Measurements from ENCODE around the gene RABL6.
A peak's percentile ranks its signal among the peaks of the same experiment; 100 is the strongest.
"Not testable (repeated sequence)": the region's sequence is repeated elsewhere in the genome, so short reads cannot be mapped to it uniquely, and the experiment has no call there.

The RABL6 gene

DNA sequence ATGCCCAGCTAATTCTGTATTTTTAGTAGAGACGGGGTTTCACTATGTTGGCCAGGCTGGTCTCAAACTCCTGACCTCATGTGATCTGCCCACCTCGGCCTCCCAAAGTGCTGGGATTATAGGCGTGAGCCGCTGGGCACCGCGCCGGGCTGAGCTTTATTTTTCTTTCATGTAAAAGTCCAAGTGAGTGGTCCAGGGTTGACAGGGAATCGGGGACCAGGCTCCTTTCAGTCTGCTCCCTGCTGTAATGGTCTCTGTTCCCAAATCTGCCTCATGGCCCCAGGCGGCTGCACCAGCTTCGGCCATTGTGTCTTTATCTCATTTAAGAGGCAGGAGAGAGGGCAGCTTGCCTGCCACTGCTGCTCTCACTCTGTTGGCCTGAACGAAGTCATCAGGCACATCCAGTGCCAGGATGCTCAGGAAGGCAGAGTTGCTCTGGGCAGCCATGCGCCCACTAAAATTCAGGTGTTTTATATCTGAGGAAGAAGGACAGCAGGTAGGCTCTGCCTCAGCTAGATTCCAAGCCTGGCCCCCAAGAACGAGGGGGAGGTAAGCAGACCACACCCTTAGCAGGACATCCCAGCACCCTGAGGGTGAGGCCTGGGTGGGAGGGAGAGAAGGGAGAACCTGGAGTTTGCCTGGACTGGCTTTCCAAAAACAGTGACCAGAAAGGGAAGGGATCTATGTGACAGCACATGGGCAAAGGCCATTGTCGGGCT, 13.3 kb upstream of the RABL6 start:
- no peak for DNase-seq (ENCODE audit: low spot score)

DNA sequence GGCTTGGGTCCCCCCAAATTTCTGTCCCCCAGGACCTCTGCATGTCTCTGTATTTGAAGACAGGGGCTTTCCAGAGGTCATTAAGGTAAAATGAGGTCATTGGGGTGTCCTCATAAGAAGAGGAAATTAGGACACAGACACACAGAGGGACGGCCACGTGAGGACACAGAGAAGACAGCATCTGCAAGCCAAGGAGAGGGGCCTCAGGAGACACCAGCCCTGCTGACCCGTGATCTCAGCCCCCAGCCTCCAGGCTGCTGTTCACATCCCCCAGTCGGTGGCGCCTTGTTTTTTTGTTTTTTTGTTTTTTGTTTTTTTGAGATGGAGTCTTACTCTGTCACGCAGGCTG, 12.8 kb upstream of the RABL6 start:
- DNase-seq (ENCODE audit: low spot score) = no peak

- DNase-seq (ENCODE audit: low spot score) = no peak
Measured at GRCh38 chr9:136796238-136796774, 11.4 kb upstream of the RABL6 start, which contains the start of gene CCDC183. TSS of gene CCDC183 (plus strand) at chr9:136796338. CDS start at chr9:136796398, 60 bp downstream.

DNA sequence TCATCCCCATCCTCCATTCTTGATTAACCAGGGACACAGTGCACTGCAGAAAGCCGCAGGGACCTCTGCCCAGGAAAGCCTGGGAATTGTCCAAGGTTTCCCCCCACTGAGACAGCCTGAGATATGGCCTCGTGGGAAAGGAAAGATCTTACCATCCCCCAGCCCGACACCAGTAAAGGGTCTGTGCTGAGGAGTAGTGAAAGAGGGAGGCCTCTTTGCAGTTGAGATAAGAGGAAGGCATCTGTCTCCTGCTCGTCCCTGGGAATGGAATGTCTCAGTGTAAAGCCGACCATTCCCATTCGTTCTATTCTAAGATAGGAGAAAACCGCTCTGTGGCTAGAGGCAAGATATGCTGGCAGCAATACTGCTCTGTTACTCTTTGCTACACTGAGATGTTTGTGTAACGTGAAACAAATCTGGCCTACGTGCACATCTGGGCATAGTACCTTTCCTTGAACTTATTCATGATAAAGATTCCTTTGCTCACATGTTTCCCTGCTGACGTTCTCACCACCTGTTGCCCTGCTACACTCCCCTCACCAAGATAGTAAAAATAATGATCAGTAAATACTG, 10.9 kb upstream of the RABL6 start:
- not testable (repeated sequence) for DNase-seq (ENCODE audit: low spot score)

DNA sequence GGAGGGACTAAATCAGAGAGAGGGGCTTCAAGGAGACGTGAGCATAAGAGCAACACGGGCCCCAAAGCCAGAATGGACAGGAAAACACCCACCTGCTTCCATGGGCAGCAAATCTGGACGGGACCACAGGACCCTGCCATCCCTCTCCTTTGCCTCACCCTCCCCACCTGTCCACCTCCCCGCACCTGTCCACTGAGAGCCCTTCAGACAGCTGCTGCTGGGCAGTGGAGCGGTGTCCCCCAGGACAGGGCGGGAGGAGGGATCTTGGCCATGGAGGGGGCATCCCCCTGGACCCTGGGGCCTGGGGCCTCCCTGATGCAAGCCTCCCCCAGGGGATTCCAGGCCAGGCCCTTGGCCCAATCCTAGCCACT, 9.1 kb upstream of the RABL6 start:
- no peak for DNase-seq (ENCODE audit: low spot score)

GRCh38 chr9:136799079-136799853, 8.5 kb upstream of the RABL6 start:
- no peak for DNase-seq (ENCODE audit: low spot score)

- DNase-seq (ENCODE audit: low spot score) = peak; percentile 84
Measured at GRCh38 chr9:136799854-136800657, 7.7 kb upstream of the RABL6 start.

DNA sequence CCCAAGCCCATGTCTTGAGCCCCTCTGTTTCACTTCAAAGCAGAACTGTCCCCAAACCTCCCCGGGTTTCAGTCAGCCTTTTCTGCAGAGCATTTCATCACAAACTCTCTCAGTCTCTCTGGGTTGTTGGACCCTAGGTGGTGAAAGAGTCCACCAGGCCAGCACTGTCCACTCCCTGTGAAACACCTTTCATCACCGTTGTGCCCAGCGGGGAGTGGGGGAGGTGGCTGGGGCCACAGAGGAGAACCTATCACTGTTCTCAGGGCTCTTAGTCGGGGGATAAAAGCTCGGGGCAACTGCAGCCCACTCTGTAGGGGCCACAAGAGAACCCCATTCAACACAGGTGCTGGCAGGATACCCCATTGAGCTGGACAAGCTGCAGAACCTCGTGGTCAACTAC, 5.4 kb upstream of the RABL6 start:
- DNase-seq (ENCODE audit: low spot score) = no peak

GRCh38 chr9:136803009-136803550, 4.7 kb upstream of the RABL6 start:
- DNase-seq (ENCODE audit: low spot score) = not testable (repeated sequence)

DNA sequence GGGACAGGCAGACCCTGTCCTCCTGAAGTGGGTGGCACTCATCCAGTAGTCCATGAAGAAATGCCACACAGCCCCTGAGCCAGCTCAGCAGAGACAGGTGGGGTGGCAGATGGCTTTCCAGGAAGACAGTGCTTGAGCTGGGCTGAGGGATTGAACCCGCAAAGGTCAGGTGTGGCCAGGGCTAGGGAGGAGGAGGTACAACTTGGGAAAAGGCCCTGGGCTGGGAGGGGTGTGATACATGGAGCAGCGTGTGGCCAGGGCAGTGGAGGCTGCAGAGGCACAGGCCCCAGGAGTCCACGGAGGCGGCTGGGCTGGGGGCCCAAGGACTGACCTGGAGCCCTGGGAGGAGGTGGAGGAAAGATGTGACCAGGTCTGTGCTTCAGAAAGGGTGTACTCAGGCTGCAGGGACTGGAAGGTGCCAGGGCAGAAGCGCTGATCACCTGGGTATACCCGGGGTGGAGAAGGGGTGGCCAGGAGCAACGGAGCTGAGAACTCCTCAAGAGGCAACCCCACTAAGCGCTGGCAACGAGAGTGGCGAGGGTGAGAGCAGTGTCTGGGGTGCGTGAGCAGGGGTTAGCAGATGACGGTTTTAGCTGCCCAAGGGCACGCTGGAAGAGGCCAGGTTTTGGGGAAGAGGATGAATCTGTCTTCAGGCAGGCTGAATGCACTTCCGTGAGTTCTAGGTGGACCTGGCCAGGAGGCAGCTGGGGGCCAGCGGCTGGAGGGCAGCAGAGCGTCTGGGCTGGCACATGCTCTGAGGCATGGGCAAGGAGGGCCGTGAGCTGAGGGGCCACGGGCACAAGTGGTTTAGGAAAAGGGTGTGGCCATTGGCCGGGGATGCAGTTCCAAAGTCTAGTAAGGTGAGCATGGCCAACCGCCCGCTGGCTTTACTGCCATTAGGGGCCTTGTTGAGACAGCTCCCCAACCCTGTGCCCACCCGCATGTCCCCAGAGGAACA, 3.9 kb upstream of the RABL6 start:
- peak; percentile 61 for DNase-seq (ENCODE audit: low spot score)

DNA sequence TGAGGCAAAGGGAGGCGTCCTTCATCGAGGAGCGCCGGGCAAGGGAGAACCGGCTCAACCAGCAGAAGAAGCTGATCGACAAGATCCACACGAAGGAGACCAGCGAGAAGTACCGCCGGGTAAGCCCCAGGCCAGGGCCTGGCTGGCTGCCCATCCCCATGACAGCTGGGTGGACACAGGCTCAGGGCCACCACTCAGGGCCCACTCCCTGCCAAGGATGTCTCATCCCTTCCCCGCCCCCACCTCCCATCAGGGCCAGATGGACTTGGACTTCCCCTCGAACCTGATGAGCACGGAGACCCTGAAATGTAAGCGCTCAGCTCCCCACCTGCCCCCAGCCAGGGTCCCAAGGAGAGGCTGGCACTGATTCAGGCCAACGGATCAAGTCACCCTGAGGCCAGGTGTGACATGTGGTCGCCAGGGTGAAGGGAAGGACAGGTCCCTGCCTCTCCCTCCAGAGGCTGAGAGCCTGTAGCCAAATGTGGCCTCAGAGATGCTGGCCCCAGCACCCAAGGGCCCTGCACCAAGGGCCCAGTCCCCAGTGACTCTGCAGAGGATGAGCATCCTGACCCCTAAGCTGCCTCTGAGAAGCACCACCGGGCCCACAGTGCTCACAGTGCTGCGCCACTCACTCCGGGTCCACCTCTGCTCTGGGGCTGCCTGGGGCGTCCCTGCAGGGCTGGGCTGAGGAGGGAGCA, 3.1 kb upstream of the RABL6 start:
- no peak for DNase-seq (ENCODE audit: low spot score)

- DNase-seq (ENCODE audit: low spot score) = no peak
Measured at GRCh38 chr9:136805207-136805740, 2.5 kb upstream of the RABL6 start.

GRCh38 chr9:136806067-136806466, 1.7 kb upstream of the RABL6 start:
- no peak for DNase-seq (ENCODE audit: low spot score)

GRCh38 chr9:136806631-136807201, 1.0 kb upstream of the RABL6 start:
- no peak for DNase-seq (ENCODE audit: low spot score)

DNA sequence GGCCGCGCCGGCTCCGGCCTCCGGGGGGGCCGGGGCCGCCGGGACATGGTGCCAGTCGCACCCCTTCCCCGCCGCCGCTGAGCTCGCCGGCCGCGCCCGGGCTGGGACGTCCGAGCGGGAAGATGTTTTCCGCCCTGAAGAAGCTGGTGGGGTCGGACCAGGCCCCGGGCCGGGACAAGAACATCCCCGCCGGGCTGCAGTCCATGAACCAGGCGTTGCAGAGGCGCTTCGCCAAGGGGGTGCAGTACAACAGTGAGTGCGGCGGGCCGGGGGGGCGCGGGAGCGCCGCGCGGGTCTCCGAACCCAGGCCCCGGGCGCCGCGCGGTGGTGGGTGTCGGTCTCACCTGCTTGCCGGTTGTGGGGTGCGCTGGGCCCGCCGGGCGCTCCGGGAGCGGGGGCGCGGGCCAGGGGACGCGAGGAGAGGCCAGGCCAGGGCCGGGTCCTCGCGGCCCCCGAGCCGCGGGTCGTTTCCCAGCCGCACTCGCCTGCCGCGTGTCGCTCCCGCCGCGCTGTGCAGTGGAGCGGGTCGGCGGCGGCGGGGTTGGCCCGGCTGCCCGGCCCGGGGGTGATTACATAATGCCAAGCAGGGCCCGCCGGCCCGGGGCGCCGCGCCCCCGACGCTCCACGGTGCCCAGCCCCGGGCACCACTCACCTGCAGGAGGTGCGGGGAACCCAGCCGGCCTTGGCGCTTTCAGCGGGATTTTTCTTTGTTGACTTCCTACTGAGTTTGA, 492 bp downstream of the RABL6 start:
- DNase-seq (ENCODE audit: low spot score) = no peak

DNA sequence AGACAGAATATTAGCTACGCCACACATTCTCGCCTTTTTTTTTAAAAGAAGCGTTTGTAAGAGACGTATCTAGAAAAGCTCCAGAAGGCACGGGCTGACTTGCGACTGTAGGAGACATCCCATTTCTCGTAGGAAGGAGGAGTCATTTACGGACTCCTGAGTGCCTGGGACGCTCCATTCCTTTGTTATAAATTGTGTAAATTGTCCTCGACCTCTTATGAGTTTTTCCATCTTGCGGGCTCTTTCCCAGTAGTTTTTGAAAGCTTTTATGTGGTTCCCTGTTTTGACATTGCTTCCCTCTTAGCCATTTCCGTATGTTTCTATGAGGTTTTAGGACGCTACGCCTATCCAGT, 1.0 kb downstream of the RABL6 start:
- DNase-seq (ENCODE audit: low spot score) = no peak

GRCh38 chr9:136814725-136815421, 7.1 kb downstream of the RABL6 start:
- DNase-seq (ENCODE audit: low spot score) = no peak

- DNase-seq (ENCODE audit: low spot score) = no peak
Measured at GRCh38 chr9:136815422-136815782, 7.7 kb downstream of the RABL6 start.

Measured in cerebellar cortex (tissue), 1 donor.